Activated CD4-positive, alpha-beta T cell treated with anti-CD3 and anti-CD28 coated beads, Interleukin-2, amount 50 U/mL, for 1 hour (primary cell): Measurements from ENCODE around the gene ABCC8.
"Not testable (repeated sequence)": the region's sequence is repeated elsewhere in the genome, so short reads cannot be mapped to it uniquely, and the experiment has no call there.

Experiments
- DNase-seq: peaks from one replicate; pipeline ENCODE4 v3.0.0-alpha.2; 2020

Gene ABCC8

DNA sequence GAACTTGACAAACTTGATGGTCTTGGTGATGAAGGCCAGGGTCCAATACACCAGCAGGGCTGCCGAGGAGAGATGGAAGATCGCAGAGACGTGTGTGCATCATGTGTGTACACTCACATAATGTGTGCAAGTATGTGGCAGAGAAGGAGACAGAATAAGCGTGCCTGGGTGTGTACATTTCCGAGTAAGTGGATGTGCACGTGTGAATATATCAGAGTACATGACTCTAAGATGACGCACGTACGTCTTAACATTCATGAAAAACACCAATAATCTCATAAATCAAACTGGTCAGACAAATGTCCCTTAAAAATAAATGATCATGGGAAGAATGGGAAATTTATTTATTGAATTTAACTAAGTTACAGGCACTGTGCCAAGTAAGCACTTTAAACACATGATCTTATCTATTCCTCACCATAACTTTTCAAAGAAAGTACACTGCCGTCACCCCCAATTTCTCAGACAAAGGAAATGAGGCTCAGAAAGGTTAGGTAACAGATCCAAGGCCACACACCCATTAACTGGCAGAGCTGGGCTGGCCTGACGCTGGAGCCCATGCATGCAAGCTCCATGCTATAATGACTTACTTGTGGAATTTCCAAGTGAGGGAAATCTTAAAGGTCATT is 13.0 kb downstream of the ABCC8 start:
- no peak for DNase-seq

GRCh38 chr11:17462940-17463339 is 13.7 kb downstream of the ABCC8 start:
- no peak for DNase-seq

- no peak for DNase-seq
These were observed 16.2 kb downstream of the ABCC8 start for GRCh38 chr11:17460406-17460805.

- no peak for DNase-seq
These were observed 17.3 kb downstream of the ABCC8 start for GRCh38 chr11:17459236-17459896.

DNA sequence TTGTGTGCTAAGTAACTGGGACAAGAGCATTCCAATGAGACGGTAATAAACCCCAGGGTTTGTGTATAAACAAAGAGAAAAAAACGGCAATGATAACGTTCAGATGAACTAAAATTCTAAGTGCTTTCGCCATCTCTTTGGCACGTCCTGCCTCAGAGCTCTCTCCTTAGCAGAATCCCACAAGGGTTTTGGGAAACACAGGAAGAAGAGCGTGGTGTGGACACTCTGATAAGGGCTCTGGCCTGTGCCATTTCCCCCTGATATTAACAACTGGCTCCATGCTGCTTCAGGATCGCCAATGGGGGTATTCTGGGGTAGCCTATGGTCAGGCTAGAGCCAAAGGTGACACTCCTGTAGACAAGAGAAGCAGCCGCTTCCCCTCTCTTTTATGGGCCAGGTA is 18.4 kb downstream of the ABCC8 start:
- DNase-seq, result no peak

GRCh38 chr11:17457396-17458173 is 19.1 kb downstream of the ABCC8 start:
- no peak for DNase-seq

GRCh38 chr11:17452668-17453067 is 24.0 kb downstream of the ABCC8 start:
- DNase-seq, result no peak

GRCh38 chr11:17449158-17449557 is 27.5 kb downstream of the ABCC8 start:
- DNase-seq, result no peak

DNA sequence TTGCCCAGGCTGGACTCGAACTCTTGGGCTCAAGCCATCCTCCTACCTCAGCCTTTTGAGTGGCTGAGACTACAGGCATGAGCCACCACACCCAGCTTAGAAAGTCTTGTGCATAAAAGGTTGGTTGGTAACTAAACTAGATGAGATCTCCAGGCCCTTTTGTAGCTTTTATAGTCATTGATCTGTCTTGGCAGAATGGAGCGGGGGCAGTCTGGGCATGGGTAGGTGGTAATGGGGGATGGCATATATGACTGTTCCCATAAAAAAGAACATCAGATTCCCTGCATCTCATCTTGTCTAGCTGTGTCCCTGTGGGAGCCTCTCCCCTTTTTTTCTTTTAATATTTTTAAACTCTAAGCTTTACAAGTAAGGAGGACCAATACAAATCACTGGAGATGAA is 30.2 kb downstream of the ABCC8 start:
- DNase-seq, result no peak

DNA sequence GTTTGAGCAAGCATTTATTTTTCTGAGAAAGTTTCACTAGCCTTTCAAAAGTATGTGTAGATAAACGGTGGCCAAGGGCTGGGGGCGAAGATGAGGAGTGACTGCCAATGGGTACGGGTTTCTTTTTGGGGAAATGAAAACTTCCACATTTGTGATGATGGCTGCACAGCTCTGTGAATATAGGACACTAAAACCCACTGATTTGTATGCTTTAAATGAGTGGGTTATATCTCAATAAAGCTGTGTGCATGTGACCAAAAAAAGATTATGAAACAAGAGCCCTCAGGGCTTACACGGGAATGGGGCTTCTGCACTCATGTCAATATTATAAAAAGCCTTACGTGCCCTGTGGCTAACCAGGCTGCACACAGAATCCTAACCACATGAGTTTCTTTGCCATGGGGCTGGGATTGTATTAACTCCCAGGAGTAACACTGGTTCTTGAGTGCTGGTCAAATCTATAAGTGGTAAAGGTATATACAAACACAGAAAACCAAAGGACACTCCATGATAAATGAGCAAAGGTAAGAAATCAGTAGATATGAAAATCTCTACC is 31.3 kb downstream of the ABCC8 start:
- DNase-seq, result no peak

DNA sequence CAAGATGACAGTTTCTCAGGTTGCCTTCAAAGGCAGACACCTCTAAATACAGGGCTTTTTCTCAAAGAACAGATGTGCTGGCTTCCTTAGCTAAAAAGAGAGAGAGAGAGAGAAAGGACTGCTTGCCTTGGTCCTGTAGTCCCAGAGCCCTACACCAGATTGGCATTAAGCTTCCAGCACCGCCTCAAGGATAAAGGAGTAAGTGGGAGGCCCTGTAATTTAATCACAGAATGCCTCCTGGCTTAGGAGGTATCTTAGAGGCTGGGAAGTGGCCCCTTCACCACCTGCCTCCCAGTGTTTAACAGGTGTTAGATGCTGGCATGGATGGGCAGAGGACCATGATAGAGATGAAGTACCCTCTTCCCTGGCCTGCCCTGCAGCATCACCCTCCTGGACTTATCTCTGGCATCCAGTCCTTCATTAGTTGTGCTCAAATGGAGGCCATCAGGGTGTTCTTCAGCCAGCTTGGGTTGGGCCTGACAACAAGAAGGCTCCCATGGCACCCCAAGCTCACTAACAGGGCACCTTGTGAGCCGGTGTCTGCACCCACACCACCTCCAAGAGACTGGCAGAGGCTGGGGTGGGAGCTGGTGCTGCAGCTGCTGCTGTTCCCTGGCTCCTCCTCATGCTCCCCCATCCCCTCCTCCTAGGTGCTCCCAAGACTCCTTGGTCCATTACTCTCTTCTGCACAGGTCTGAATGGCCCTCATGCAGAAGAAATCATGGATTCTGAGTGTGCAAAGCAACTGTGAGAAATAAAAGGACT is 32.5 kb downstream of the ABCC8 start:
- DNase-seq, result no peak

DNA sequence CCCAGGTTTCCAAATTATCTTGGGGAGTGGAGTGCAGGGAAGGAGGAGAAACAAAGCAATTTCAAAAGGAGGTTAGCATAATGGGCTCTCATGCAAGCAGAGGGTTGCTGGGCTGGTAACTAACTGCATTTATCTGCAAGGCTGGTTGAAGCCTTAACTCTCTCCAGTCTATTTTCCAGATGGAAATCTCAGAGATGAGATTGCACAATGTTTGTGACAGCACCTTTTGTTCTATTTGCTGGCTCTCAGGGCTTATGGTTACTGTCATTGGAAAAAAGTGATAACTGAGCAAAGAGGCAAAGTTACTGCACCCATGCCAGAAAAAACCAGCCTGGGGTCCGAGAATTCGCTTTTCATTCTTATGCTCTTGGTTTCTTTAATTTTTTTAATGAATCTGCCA is 33.2 kb downstream of the ABCC8 start:
- no peak for DNase-seq

GRCh38 chr11:17443000-17443399 is 33.6 kb downstream of the ABCC8 start:
- DNase-seq, result no peak

GRCh38 chr11:17439316-17439782 is 37.3 kb downstream of the ABCC8 start:
- DNase-seq, result no peak

DNA sequence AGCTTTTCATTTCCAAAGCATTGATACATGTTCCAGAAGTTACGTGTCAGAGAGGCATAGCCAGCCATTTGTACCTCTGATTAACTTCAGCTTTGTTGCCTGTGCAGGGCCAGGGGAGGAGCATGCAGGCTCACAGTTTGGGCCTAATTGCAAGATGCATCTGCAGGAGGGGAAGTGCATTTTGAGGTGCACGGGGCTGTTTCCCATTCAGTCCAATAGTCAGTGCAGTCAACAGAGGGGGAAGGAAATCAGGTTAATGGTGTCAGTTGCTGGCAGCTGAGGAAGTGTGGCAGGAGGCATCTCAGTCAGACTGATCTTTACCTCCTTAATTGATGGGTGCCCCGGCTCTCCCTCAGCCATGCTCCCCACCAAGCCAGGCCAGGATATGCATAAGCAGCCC is 39.3 kb downstream of the ABCC8 start:
- no peak for DNase-seq

GRCh38 chr11:17434108-17434507 is 42.5 kb downstream of the ABCC8 start:
- no peak for DNase-seq

- DNase-seq, result no peak
These were observed 44.6 kb downstream of the ABCC8 start for GRCh38 chr11:17432002-17432401.

- DNase-seq, result no peak
These were observed 45.5 kb downstream of the ABCC8 start for GRCh38 chr11:17431139-17431538.

- no peak for DNase-seq
These were observed 46.0 kb downstream of the ABCC8 start for GRCh38 chr11:17430616-17431015.

DNA sequence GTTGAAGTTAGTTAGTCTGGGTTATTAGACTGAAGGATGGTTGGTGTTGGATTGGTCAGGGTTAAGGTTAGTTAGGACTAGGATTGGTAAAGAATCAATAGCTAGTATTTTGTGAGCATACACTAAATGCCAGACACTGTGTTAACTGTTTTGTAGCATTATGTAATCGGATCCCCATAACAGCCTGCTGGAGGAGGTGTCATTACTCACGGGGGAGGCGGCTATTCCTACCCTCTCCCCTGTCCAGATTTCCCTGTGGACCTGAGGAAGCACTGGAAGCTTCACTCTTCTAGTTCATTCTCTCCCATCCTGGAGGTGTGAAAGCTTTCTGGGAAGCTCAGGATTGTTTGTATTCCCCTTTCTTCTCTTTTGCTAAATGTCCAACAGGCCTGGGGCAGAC is 47.7 kb downstream of the ABCC8 start:
- no peak for DNase-seq

GRCh38 chr11:17428261-17428660 is 48.4 kb downstream of the ABCC8 start:
- no peak for DNase-seq

GRCh38 chr11:17426233-17426632 is 50.4 kb downstream of the ABCC8 start:
- DNase-seq, result not testable (repeated sequence)
